NAMALWA (cell line): ENCODE data around the gene MRPL27.
"Not testable (repeated sequence)": the region's sequence is repeated elsewhere in the genome, so short reads cannot be mapped to it uniquely, and the experiment has no call there.

Experiments used
- DNase-seq: peaks from one replicate; pipeline ENCODE4 v3.0.0-alpha.2; 2015; ENCODE audit warnings: low spot score

The MRPL27 gene

GRCh38 chr17:50345432-50346312 is 27.3 kb downstream of the MRPL27 start, which contains the start of gene XYLT2:
Gene XYLT2 (plus strand): TSS chr17:50346126. CDS start chr17:50346141, 15 bp downstream.
- peak; percentile 88 for DNase-seq

- DNase-seq, result no peak
Measured at GRCh38 chr17:50344731-50345365, 28.1 kb downstream of the MRPL27 start.

- no peak for DNase-seq
Measured at GRCh38 chr17:50339381-50339780, 33.6 kb downstream of the MRPL27 start.

- DNase-seq, result no peak
Measured at GRCh38 chr17:50338645-50339044, 34.3 kb downstream of the MRPL27 start.

- no peak for DNase-seq
Measured at GRCh38 chr17:50337956-50338355, 35.0 kb downstream of the MRPL27 start.

GRCh38 chr17:50333291-50334057 is 39.5 kb downstream of the MRPL27 start:
- DNase-seq, result not testable (repeated sequence)

GRCh38 chr17:50332196-50332595 is 40.8 kb downstream of the MRPL27 start:
- DNase-seq, result no peak

- no peak for DNase-seq
Measured at GRCh38 chr17:50331085-50331791, 41.7 kb downstream of the MRPL27 start.

GRCh38 chr17:50330151-50330775 is 42.7 kb downstream of the MRPL27 start:
- no peak for DNase-seq

- no peak for DNase-seq
Measured at GRCh38 chr17:50329716-50330115, 43.3 kb downstream of the MRPL27 start.

- DNase-seq, result no peak
Measured at GRCh38 chr17:50328363-50329325, 44.3 kb downstream of the MRPL27 start.

- no peak for DNase-seq
Measured at GRCh38 chr17:50326831-50327364, 46.1 kb downstream of the MRPL27 start.

GRCh38 chr17:50325906-50326305 is 47.1 kb downstream of the MRPL27 start:
- DNase-seq, result no peak

- no peak for DNase-seq
Measured at GRCh38 chr17:50323060-50323459, 49.9 kb downstream of the MRPL27 start.

GRCh38 chr17:50322271-50322670 is 50.7 kb downstream of the MRPL27 start:
- DNase-seq, result no peak

- no peak for DNase-seq
Measured at GRCh38 chr17:50319306-50320004, 53.5 kb downstream of the MRPL27 start.

- DNase-seq, result no peak
Measured at GRCh38 chr17:50318501-50319285, 54.3 kb downstream of the MRPL27 start.
